ENCODE data around the gene RAB11FIP5.
"Not testable (repeated sequence)": the region's sequence is repeated elsewhere in the genome, so short reads cannot be mapped to it uniquely, and the experiment has no call there.

Gene RAB11FIP5

GRCh38 chr2:73110168-73111072 lies 2.3 kb downstream of the RAB11FIP5 start:
- in situ Hi-C loops (cut with MboI; ENCODE audit: low sequenced_read_pairs), result no loop called here

GRCh38 chr2:73109431-73110167 lies 3.1 kb downstream of the RAB11FIP5 start:
- in situ Hi-C loops (cut with MboI; ENCODE audit: low sequenced_read_pairs), result no loop called here

GRCh38 chr2:73107211-73107926 lies 5.4 kb downstream of the RAB11FIP5 start:
- in situ Hi-C loops (cut with MboI; ENCODE audit: low sequenced_read_pairs), result no loop called here

- in situ Hi-C loops (cut with MboI; ENCODE audit: low sequenced_read_pairs), result no loop called here
Observed at GRCh38 chr2:73106791-73107190, 6.0 kb downstream of the RAB11FIP5 start.

GRCh38 chr2:73105511-73105971 lies 7.2 kb downstream of the RAB11FIP5 start:
- in situ Hi-C loops (cut with MboI; ENCODE audit: low sequenced_read_pairs), result no loop called here

- in situ Hi-C loops (cut with MboI; ENCODE audit: low sequenced_read_pairs), result no loop called here
Observed at GRCh38 chr2:73104933-73105332, 7.8 kb downstream of the RAB11FIP5 start.

- in situ Hi-C loops (cut with MboI; ENCODE audit: low sequenced_read_pairs), result no loop called here
Observed at GRCh38 chr2:73103018-73103542, 9.7 kb downstream of the RAB11FIP5 start.

- in situ Hi-C loops (cut with MboI; ENCODE audit: low sequenced_read_pairs), result no loop called here
Observed at GRCh38 chr2:73101626-73102256, 11.0 kb downstream of the RAB11FIP5 start.

- in situ Hi-C loops (cut with MboI; ENCODE audit: low sequenced_read_pairs), result no loop called here
Observed at GRCh38 chr2:73100956-73101355, 11.8 kb downstream of the RAB11FIP5 start.

GRCh38 chr2:73099486-73099885 lies 13.3 kb downstream of the RAB11FIP5 start:
- in situ Hi-C loops (cut with MboI; ENCODE audit: low sequenced_read_pairs), result no loop called here

- in situ Hi-C loops (cut with MboI; ENCODE audit: low sequenced_read_pairs), result no loop called here
Observed at GRCh38 chr2:73095910-73096309, 16.8 kb downstream of the RAB11FIP5 start.

GRCh38 chr2:73093601-73094218 lies 19.0 kb downstream of the RAB11FIP5 start:
- in situ Hi-C loops (cut with MboI; ENCODE audit: low sequenced_read_pairs), result not testable (repeated sequence)

GRCh38 chr2:73092146-73092783 lies 20.5 kb downstream of the RAB11FIP5 start:
- in situ Hi-C loops (cut with MboI; ENCODE audit: low sequenced_read_pairs), result no loop called here

- in situ Hi-C loops (cut with MboI; ENCODE audit: low sequenced_read_pairs), result no loop called here
Observed at GRCh38 chr2:73091696-73092095, 21.1 kb downstream of the RAB11FIP5 start.

- in situ Hi-C loops (cut with MboI; ENCODE audit: low sequenced_read_pairs), result no loop called here
Observed at GRCh38 chr2:73091164-73091563, 21.6 kb downstream of the RAB11FIP5 start.

- in situ Hi-C loops (cut with MboI; ENCODE audit: low sequenced_read_pairs), result no loop called here
Observed at GRCh38 chr2:73089270-73090030, 23.3 kb downstream of the RAB11FIP5 start.

GRCh38 chr2:73088703-73089102 lies 24.0 kb downstream of the RAB11FIP5 start:
- in situ Hi-C loops (cut with MboI; ENCODE audit: low sequenced_read_pairs), result no loop called here

- in situ Hi-C loops (cut with MboI; ENCODE audit: low sequenced_read_pairs), result no loop called here
Observed at GRCh38 chr2:73088211-73088610, 24.5 kb downstream of the RAB11FIP5 start.

GRCh38 chr2:73087311-73087710 lies 25.4 kb downstream of the RAB11FIP5 start:
- in situ Hi-C loops (cut with MboI; ENCODE audit: low sequenced_read_pairs), result no loop called here
